Stimulated activated CD4-positive, alpha-beta T cell treated with anti-CD3 and anti-CD28 coated beads, Interleukin-1b, Interleukin-23, amount 100 ng/mL, for 4 hours (primary cell): ENCODE results near the gene ACADSB.

Source experiments
- DNase-seq, 2 donors: peaks; one replicate each; pipeline ENCODE4 v3.0.0-alpha.2; 2020; ENCODE audit warnings: low read depth in 2 of 2

ACADSB gene

DNA sequence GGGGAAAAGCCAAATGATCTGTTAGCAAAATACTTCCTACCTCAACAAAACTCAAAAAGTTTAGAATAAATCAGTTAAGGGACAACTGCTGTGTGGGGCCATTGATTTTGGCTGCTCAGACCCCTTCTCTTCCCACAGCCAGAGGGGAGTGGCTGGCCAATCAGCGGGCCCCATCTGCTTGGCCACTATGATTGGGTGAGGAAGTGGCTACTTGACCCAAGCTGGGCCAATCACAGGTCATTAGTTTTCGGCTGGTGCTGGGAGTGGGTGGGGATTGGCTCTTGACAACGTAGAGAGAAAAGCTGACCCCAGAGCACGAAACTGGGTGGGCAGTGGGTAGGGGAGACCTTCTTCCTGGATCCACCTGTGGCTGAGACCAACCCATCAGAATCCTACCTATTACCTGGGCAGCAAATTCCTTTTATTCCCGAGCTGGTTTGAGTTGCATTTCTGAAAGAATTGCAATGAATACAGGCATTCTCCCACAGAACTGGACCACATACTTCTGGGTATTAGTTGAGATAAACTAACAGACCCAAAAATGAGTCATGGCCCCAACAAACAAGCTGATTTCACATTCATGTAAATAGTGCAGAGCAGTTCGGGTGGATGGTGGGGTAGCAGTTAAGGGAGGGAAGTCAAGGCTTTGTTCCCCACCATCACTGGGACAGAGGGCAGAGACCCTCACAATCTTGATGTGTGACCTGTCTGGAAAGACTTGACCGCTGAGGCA, 91.4 kb downstream of the ACADSB start:
- no peak for DNase-seq

DNA sequence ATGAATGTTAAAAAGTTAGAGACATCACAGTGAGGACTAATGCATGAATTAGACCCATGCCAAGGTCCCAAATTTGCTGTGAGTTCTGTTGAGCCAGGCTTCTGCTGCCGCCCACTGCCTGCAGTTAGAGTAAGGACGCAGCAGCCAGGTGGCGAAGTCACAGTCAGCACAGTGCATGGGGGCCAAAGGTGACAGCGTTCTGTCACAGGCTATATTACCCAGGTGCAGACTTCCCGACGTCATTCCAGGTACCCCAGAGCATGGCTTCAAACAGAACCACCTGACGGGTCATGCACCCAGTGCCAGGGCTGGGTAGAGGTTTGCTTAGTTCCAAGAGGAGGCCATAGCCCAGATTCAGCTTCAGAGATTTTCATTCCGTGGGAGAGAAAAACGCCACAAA, 93.1 kb downstream of the ACADSB start:
- DNase-seq, result no peak

DNA sequence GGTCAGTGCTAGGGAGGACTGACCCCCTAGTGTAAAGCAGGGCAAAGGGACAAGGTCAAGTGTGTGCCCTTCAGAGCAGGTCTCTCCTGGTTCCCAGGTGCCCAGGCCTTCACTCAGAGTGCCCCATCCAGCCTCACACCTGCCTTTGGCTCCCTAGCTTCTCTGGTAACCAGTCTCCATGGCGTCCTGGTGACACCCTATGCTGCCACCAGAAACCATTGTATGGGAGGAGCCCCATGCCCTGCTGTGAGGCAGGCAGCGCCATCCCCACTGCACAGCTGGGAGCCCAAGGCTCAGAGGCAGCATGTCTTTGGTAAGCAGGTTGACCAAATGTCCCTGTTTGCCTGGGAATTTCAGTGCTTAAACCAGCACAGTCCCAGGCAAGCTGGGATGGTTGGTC, 93.9 kb downstream of the ACADSB start:
- DNase-seq, result no peak

GRCh38 chr10:123103944-123104343, 95.1 kb downstream of the ACADSB start:
- no peak for DNase-seq
